GM19099 (cell line): Measurements from ENCODE around the gene CMTM8.

ENCODE experiments used
- POLR2A ChIP-seq: IDR thresholded peaks from 3 replicates; pipeline ENCODE4 v1.6.1; 2011; ENCODE audit warnings: low read depth; ENCODE audit not compliant: insufficient read length; ENCODE audit errors: extremely low read depth

The CMTM8 gene

DNA sequence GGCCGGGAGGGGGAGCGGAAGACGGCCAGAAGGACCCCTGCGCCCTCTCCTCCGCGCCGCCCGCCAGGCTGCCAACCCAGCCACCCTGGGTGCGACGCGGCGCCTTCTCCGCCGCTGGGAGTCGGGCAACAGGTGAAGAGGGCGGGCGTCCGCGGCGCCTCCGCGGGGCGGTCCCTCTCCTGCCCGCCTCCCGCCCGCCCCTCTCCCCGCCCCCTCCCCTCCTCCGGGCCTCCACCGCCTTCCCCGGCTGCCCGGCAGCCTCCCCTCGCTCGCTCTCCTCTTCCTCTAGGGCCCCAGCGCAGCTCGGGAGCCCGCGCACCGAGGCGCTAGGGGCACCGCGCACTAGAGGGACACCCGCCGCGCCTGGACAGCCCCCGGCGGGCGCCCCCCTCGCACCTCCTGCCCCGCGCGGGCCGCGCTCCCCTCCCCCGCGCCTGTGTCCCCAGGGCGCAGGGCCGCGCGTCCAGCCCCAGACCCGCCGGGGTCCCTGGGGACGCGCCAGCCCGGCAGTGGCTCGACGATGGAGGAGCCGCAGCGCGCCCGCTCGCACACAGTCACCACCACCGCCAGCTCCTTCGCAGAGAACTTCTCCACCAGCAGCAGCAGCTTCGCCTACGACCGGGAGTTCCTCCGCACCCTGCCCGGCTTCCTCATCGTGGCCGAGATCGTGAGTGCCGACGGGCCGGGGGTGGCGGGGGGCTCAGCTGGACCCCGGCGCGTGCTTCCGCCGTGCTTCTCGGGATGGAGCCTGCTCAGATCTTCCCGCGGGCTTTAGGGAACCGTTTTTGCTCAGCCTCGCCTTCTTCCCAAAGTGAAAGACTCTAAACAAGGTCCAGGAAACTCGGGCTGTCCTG is at the start of gene CMTM8:
Gene CMTM8, plus strand, starts transcription at position 228 of the 854 bp plus-strand sequence. Its CDS starts 293 bp downstream, at position 521.
- TF ChIP-seq POLR2A, result no peak

DNA sequence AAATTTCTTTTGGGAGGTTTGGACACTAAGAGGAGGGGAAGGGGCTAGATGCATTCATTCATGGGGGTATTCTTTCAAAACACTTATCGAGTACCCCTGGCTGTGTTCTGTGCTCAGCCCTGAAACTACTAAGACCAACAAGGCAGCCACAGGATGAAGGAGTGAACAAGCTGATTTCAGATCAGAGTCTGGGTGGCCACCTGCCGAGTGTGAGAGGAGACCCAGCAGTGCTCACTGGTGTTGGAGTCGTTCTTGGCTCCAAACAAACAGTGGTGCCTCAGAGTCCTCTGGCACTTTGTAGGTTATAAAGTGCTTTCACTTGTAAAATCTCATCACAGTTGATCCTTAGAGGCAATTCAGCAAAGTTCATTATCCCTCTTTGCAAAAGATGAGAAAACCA is 48.8 kb upstream of the CMTM8 start:
- TF ChIP-seq POLR2A, result no peak

GRCh38 chr3:32193101-32193500 is 45.4 kb upstream of the CMTM8 start:
- no peak for TF ChIP-seq POLR2A

DNA sequence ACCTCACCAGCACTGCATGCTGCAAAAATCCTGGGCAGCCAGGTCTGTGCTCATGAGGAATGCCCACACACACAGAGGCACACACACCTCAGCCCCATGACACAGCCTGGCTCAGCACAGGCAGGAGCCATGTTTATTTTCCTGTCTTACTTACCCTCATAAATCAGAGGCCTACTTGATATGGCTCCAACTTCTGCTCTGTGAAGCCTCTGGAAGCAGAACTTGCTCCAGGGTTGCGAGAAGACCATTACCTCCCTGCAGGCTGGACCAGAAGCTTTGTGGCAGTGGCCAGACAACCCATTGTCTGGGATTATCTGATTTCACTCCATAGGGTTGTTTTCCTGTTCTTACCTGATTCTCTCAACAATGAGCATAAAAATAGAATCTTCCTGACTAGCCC is 43.8 kb upstream of the CMTM8 start:
- no peak for TF ChIP-seq POLR2A

DNA sequence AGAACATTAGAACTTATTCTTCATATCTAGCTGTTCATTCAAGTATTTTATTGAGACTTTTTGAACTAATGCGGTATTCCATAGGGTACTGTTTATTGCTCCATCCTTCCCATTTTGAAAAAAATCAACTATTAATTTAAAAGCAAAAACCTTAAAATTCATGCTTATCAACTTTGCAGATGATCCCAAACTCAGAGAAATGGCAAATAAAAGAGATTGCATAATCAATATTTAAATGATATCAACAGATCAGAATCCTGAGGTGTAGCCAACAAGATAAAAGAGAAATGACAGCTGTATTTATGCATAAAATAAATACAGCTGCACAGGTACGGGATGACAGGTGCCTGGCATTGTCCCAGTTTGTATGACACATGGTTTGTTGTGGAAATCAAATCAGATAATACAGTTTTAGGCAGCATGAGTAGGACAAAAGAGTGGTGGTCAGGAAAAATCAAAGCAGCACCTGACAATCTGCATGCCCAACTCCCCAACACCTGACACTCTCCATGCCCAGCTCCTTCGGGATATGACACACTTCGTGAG is 42.4 kb upstream of the CMTM8 start:
- TF ChIP-seq POLR2A, result no peak

DNA sequence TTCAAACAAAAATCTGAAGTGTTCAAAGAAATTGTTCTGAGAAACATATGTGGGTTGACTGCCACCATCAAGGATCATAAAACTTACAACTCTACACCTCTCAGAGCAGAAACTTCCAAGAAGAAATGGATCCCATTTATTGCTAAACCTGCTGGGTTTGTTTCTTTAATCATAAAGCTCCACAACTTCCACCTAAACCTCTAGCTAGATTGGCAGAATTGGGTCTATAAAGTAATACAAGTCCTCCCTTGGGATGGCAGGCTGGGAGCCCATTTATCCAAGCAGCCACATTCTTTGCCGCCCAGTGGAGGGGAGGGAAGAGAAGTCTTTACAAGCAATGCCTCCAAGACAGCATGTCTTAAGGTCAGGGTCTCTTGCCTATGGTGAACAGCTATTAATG is 40.5 kb upstream of the CMTM8 start:
- no peak for TF ChIP-seq POLR2A

DNA sequence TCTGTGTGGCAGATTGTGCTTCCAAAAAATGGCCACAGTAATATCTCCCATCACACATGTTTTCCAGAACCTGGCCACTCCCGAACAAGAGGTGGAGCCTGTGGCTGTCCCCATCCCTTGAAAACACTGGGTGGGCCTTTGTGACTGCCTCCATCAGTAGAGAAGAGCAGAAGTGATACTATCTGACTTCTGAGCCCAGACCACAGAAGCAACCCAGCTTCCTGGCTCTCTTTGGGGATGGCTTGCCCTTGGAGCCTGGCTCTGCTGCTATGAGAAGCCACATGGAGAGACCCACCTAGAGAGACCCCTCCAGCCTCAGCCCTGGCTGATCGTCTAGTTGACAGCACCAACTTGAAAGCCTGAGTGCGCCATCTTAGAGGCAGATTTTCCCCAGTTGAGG is 39.8 kb upstream of the CMTM8 start:
- TF ChIP-seq POLR2A, result no peak

DNA sequence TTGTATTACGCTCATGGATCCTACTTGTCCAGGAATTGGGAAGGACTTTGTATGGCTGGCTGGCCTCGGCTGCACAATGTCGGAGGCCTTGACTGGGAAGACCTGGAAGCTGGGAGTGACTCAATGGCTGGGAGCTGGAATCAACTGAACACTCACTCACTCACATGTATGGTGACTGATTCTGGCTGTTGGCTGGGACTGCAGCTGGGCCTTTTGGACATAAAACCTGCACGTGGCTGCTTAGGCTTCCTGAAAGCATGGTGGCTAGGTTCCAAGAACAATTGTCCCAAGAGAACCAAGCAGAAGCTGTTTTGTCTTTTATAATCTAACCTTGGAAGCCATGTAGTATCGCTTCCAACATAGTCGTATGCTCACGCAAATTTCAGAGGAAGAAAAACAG is 38.0 kb upstream of the CMTM8 start:
- no peak for TF ChIP-seq POLR2A

DNA sequence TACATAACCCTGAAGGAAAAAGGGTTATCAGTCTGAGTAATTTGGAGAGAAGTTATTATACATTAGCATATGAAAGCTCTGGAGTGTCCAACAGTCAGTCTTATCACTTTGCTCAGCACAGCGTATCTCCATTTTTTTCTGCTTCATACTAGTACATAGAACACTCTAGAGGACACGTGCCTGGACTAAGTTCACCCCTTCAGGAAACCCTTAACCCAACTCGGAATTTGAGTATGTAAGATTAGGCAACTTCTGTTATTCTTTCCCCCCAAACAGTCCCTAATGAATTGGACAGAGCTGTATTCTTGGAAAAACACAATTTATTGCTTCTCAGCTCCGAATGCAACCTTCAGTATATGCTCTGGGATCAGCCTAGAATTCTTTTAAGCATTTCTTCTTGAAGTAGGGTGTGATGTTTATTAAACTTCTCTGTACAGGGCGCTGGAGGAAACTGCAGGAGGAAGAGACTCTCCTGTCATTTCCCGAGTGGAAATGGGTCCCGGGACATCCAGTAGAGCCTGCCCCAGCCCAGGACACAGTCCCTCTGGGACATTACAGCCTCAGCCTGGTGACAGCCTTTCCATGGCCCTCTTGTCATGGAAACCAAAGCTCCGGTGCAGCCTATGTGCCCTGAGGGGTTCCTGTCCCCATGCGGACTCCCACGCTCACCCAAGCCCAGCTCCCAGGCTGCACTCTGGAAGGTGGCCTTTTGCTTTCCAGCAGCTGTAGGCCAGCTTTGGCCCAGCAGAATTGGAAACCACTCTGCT is 37.3 kb upstream of the CMTM8 start:
- no peak for TF ChIP-seq POLR2A

- no peak for TF ChIP-seq POLR2A
Observed at GRCh38 chr3:32202496-32202895, 36.0 kb upstream of the CMTM8 start.

- TF ChIP-seq POLR2A, result no peak
Observed at GRCh38 chr3:32203854-32204253, 34.6 kb upstream of the CMTM8 start.

GRCh38 chr3:32208447-32208846 is 30.0 kb upstream of the CMTM8 start:
- no peak for TF ChIP-seq POLR2A

GRCh38 chr3:32215185-32215584 is 23.3 kb upstream of the CMTM8 start:
- no peak for TF ChIP-seq POLR2A

DNA sequence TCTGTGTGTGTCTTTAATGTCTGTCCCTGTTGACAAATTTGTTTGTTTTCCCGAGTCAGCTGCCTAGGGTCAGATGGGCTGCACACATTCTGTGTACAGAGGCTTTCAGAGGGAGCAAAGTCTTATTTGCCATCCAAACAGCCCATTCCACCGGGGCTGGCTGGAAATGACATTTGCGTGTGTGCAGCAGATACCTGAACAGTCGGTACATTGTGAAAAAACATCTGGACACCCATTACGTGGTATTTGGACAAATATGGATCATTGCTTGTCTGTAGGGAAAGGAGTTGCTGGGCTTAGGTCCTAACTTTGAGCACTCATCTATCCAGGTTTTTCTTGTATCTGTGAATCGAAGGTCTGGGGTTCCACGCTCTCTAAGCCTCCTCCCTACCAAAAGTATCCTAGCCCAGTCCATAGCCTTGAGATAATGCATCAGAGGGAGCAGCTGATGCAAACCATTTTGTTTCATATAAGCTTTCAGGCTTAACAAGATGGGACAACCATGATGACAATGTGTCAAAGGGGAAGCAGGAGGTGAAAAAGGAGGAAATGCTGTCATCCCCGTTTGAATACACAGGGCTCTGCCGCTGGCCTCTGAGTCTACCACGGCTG is 22.2 kb upstream of the CMTM8 start:
- TF ChIP-seq POLR2A, result no peak

DNA sequence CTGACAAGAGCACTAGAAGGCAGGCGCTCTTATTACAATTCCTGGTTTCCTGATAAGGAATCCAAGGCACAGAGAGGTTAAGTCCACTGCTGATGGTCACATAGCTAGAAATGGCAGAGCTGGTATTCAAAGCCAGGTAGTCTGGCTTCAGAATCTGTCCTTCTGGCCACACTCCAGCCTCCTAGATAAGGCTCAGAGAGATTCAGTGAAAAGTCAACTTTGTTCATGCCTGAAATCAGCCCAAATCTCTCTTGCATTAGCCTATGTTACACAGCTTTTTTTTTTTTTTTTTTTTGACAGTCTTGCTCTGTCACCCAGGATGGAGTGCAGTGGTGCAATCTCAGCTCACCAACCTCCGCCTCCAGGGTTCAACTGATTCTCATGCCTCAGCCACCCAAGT is 21.1 kb upstream of the CMTM8 start:
- no peak for TF ChIP-seq POLR2A
